ENCODE results near the gene MARK1. TPM values are rescaled to one million over a fixed set of nuclear protein-coding genes. Genes with fewer than 3 reads are reported as not detected.

The MARK1 gene
- total RNA-seq, 1 experiment from 2014 or later, result 8.8 TPM

GRCh38 chr1:220690140-220691052 lies 162.5 kb downstream of the MARK1 start, which contains the start of gene C1orf115:
TSS of gene C1orf115 (plus strand) at chr1:220690363. CDS start at chr1:220690403, 40 bp downstream.
- DNase-seq (ENCODE audit: low read depth), result peak; percentile 83

GRCh38 chr1:220691053-220691684 lies 163.2 kb downstream of the MARK1 start:
- no peak for DNase-seq (ENCODE audit: low read depth)

GRCh38 chr1:220692436-220693228 lies 164.7 kb downstream of the MARK1 start:
- no peak for DNase-seq (ENCODE audit: low read depth)

- no peak for DNase-seq (ENCODE audit: low read depth)
These were observed 167.0 kb downstream of the MARK1 start for GRCh38 chr1:220694866-220695382.

- DNase-seq (ENCODE audit: low read depth), result no peak
These were observed 167.5 kb downstream of the MARK1 start for GRCh38 chr1:220695426-220695825.

- no peak for DNase-seq (ENCODE audit: low read depth)
These were observed 168.4 kb downstream of the MARK1 start for GRCh38 chr1:220696226-220696862.

- DNase-seq (ENCODE audit: low read depth), result peak; percentile 18
These were observed 168.9 kb downstream of the MARK1 start for GRCh38 chr1:220696863-220697231.

- no peak for DNase-seq (ENCODE audit: low read depth)
These were observed 169.4 kb downstream of the MARK1 start for GRCh38 chr1:220697326-220697725.

GRCh38 chr1:220698607-220699016 lies 170.7 kb downstream of the MARK1 start:
- DNase-seq (ENCODE audit: low read depth), result no peak

GRCh38 chr1:220699044-220699443 lies 171.1 kb downstream of the MARK1 start:
- no peak for DNase-seq (ENCODE audit: low read depth)

- no peak for DNase-seq (ENCODE audit: low read depth)
These were observed 172.7 kb downstream of the MARK1 start for GRCh38 chr1:220700556-220701179.

- no peak for DNase-seq (ENCODE audit: low read depth)
These were observed 174.0 kb downstream of the MARK1 start for GRCh38 chr1:220701974-220702373.

- DNase-seq (ENCODE audit: low read depth), result no peak
These were observed 174.9 kb downstream of the MARK1 start for GRCh38 chr1:220702733-220703270.

GRCh38 chr1:220703305-220703704 lies 175.4 kb downstream of the MARK1 start:
- no peak for DNase-seq (ENCODE audit: low read depth)

GRCh38 chr1:220705782-220706181 lies 177.8 kb downstream of the MARK1 start:
- no peak for DNase-seq (ENCODE audit: low read depth)

- no peak for DNase-seq (ENCODE audit: low read depth)
These were observed 178.5 kb downstream of the MARK1 start for GRCh38 chr1:220706480-220706879.

GRCh38 chr1:220707160-220707559 lies 179.2 kb downstream of the MARK1 start:
- no peak for DNase-seq (ENCODE audit: low read depth)

GRCh38 chr1:220708244-220708643 lies 180.3 kb downstream of the MARK1 start:
- no peak for DNase-seq (ENCODE audit: low read depth)

- DNase-seq (ENCODE audit: low read depth), result no peak
These were observed 181.2 kb downstream of the MARK1 start for GRCh38 chr1:220708936-220709801.

GRCh38 chr1:220710333-220710732 lies 182.4 kb downstream of the MARK1 start:
- no peak for DNase-seq (ENCODE audit: low read depth)

Data from Daoy (cell line).